GM18870 (cell line): ENCODE results near the gene PDE11A.

Experiments
- ATAC-seq: cut with Tn5 transposase; IDR thresholded peaks from one replicate; pipeline ENCODE4 v1.9.1; 2021; ENCODE audit warnings: moderate library complexity; ENCODE audit not compliant: unreplicated experiment

Gene PDE11A

DNA sequence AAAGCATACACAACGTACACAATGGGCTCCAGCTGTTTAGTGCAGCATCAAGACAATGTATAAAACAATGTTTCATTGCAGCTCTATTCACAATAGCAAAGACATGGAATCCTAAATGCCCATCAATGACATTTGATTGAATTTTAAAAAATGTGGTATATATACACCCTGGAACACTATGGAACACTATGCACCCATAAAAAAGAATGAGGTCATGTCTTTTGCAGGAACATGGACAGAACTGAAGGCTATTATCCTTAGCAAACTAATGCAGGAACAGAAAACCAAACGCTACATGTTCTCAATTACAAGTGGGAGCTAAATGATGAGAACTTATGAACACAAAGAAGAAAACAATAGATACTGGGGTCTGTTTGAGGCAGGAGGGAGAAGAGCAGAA, 364.5 kb downstream of the PDE11A start:
- no peak for ATAC-seq

DNA sequence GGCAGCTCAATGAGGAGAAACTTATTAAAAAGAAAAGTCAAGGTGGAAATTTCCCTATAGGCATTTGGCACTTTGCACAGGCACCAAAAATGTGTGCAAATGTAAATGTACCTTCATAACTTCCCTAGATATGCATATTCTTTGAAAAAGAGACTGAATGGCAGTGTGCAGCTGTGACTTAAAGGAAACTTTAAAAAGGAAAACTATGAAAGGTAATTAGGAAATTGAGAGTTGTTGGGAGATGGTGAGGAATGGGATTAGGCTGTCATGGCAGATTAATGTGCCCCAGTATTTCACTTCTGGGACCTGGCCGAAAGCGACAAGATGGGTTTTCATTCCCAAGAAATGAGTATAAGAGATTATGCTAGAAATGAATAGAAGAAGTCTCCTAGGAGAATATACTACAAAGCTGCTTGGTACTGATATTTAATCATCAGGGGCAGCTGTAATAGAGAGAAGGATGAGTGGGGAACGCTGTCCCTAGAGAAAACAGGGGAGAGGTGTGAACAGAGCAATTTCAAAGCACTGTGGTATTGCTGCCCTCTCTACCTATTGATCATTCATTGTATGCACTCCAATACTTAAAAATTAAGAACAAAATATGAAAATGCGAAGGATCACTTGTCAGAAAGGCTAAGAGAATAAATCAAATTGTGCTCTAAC, 366.9 kb downstream of the PDE11A start:
- ATAC-seq, result no peak

- no peak for ATAC-seq
These were observed 369.4 kb downstream of the PDE11A start for GRCh38 chr2:177703159-177703558.

- ATAC-seq, result no peak
These were observed 374.3 kb downstream of the PDE11A start for GRCh38 chr2:177698281-177698680.

DNA sequence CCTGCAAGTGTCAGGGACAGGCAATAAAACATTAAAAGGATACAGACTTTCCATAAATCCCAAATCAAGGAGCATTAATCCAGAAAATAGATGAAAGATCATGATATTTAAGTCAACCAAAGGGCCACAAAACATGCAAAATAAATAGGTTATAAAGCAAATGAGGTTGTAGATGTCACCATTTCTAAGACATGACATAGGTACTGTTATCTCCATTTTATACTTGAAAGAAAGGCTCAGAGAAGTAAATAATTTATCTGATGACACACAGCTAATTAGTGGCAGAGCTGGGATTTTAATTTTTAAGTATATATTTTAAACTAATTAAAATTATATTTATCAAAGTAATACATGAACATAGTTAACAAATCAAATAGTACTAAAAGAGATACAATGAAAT, 378.2 kb downstream of the PDE11A start:
- ATAC-seq, result no peak

DNA sequence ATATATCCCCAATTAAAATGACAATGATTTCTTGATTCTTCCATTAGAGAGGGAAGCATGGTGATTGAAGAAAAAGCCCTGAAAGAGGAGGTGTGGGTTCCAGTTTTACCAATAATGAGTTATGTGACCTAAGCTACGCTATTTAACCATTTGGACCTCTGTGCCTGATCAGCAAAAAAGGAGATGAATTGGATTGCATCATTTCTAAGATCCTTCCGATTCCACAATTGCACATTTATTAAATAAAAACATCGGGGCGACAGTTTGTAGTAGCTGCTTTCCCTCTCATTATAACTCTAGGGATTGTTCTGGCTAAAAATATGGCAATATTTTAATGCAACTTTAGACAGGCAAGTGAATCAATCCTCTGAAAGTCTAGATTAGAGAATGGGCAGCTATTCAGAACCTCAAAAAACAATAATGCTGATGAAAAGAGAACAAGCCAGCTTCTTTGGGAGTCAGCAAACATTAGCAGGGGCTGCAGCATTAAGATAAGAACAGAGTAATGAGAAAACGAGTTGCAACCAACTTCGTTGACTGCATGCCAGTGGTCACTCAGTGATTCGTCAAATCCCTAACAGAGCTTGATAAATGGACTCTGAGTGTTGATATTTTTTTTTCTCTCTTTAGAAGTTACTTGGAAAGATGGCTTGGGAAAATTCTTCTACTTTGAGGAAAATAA, 378.8 kb downstream of the PDE11A start:
- no peak for ATAC-seq

GRCh38 chr2:177692783-177693269, 379.8 kb downstream of the PDE11A start:
- no peak for ATAC-seq

GRCh38 chr2:177692042-177692782, 380.4 kb downstream of the PDE11A start:
- ATAC-seq, result no peak

- no peak for ATAC-seq
These were observed 381.4 kb downstream of the PDE11A start for GRCh38 chr2:177691177-177691576.

- ATAC-seq, result no peak
These were observed 383.0 kb downstream of the PDE11A start for GRCh38 chr2:177689623-177690022.

DNA sequence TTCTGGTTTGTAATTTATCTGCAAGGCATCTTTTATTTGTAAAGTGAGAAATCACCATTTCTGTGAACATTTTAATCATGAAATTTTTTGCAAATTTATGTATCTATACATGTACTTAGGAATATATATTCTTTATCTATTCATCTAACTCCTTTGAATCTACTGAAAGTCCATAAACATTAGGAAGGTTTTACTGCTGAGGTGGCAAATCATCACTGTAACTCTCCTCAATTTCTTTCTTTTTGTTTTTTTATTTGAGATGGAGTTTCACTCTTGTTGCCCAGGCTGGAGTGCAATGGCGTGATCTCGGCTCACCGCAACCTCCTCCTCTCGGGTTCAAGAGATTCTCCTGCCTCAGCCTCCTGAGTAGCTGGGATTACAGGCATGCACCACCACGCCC, 383.7 kb downstream of the PDE11A start:
- no peak for ATAC-seq

- ATAC-seq, result no peak
These were observed 388.9 kb downstream of the PDE11A start for GRCh38 chr2:177683661-177684069.

DNA sequence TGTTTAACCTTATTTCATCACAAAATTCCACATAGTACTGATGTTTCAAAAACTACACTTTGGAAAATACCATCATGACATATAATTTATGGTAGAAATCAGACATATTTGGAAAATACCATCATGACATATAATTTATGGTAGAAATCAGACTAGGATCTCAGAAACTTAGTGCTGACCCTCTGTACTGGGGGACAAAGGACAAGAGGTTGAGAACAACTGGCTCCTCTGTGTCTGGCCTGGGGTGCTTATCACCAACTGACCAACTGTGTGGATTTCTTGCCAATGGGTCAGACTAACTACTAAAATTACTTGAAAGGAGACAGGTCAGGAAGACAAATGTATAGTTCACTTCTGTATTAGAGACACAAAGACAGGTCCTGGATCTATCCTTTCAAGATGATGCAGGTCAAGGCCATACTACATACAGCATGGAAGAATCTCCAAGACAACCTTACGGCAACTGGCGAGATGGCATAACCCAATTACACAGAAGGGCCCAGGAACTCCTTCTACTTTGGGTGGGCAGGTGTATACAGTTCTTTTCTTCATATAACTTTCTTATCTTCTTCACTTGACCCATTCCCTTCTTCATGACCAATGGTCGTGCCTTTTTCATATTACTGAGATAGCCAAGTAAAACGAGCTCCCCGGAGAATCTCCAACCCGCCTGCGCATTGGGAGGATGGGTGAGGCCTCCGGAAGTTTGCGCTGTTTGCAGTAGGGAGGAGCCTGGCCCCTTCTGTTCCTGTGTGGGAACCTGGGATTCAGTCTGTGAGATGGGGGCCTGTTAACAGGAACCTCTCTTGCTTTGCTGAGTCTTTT, 389.5 kb downstream of the PDE11A start:
- no peak for ATAC-seq

DNA sequence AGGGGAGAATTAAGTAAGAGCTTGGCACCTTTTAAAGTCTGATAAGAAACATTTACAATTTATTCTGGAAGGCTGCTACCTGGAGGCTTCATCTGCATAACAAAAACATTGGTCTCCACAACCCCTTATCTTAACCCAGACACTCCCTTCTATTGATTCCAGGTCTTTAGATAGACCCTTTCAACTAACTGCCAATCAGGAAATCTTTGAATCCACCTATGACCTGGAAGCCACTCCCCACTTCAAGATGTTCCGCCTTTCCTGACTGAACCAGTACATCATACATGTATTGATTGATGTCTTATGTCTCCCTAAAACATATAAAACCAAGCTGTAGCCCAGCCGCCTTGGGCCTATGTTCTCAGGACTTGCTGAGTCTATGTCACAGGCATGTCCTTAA, 390.6 kb downstream of the PDE11A start:
- ATAC-seq, result no peak

DNA sequence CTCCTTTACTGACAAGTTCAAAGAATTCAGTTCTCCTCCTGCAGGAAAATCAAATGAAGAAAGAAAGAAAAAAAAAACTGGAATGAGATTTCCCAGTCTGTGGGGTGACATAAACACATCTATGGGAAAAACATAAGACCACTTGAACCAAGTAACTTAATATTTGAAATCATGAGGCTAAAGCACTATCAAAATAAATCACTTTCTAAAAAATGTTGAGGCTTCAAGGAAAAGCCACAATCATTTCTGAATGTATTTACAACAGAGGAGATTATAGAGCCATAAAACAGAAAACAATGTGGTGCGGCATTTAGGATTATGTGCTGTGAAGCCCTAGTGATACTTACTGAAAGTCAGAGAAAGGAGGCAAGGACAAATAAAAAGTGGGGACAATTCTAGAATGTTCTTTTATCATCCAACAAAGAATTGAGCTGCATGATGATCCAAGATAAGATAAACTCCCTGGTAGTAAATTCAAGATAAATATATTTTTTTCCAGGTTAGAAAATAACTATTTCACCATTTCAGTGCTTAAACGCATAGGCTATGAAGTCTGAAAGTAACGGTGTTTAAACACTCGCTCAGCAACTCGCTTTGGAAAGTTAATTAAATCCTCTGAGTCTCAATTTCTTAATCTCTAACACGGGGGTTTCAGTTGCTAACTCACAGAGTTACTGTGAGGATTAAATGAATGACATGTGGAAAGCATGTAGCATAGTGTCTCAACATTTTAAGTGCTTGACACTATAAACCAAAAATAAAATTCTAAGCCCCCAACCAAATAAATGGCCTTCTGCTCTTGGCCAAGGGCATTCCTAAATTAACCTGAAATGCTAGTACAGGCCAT, 391.5 kb downstream of the PDE11A start:
- ATAC-seq, result no peak

GRCh38 chr2:177679611-177680605, 392.7 kb downstream of the PDE11A start:
- ATAC-seq, result no peak

GRCh38 chr2:177678939-177679338, 393.6 kb downstream of the PDE11A start:
- ATAC-seq, result no peak

- no peak for ATAC-seq
These were observed 395.9 kb downstream of the PDE11A start for GRCh38 chr2:177676636-177677035.

GRCh38 chr2:177675825-177676224, 396.8 kb downstream of the PDE11A start:
- ATAC-seq, result no peak
